ENCODE measurements around the gene LRP2.

GRCh38 chr2:169089182-169089581 lies 273.2 kb downstream of the LRP2 start:
- TF ChIP-seq CTCF (IDR thresholded peaks at IDR 0.05) (no peak), POLR2A (IDR thresholded peaks at IDR 0.05) (no peak)

Measured in lower leg skin (tissue), 3 donors.